Gastrocnemius medialis (tissue), 4 donors: ENCODE data around the gene ERICH6B.

Source experiments
- CTCF ChIP-seq, 5 experiments: fragments of 450-650 bp in 3 of 5; fragments of 200-600 bp in 2 of 5; sonication (generic) in 2 of 5; IDR thresholded peaks in 4 of 5; conservative IDR thresholded peaks in 1 of 5; 1 replicate in 4 of 5; 2 replicates in 1 of 5; pipeline ENCODE4 v1.5.1; 2016 to 2019; ENCODE audit warnings: antibody characterized with exemption in 5 of 5, mild to moderate bottlenecking in 3 of 5, moderate library complexity in 3 of 5
- POLR2A ChIP-seq, 2 donors: fragments of 450-650 bp; IDR thresholded peaks; one replicate each; pipeline ENCODE4 v1.6.1; 2017; ENCODE audit warnings: antibody characterized with exemption in 2 of 2, mild to moderate bottlenecking in 2 of 2, moderate library complexity in 2 of 2

GRCh38 chr13:45511310-45512097 lies 104.0 kb downstream of the ERICH6B start:
- TF ChIP-seq CTCF (IDR thresholded peaks at IDR 0.05 in 4 of 5, conservative IDR thresholded peaks at IDR 0.05 in 1 of 5) (peak; percentile 67 to 85 (median 78)), POLR2A (IDR thresholded peaks at IDR 0.05) (no peak)
